Thoracic aorta (tissue), 2 donors: ENCODE results near the gene DCLRE1A. TPM values are rescaled to one million over a fixed set of nuclear protein-coding genes. Genes with fewer than 3 reads are reported as not detected.

ENCODE experiments used
- ATAC-seq: fragments of 150-250 bp; one replicate; pipeline ENCODE4 v1.8.0; 2017; ENCODE audit warnings: low read depth; ENCODE audit not compliant: insufficient number of reproducible peaks, low FRiP score
- DNase-seq: peaks from one replicate; pipeline ENCODE4 v3.0.0-alpha.2; 2020; ENCODE audit warnings: low spot score
- H3K27ac ChIP-seq, 2 donors: fragments of 200-600 bp; sonication (generic); 1 replicate in 1 of 2; 2 replicates in 1 of 2; pipeline ENCODE4 v1.5.1; 2016; ENCODE audit warnings: mild to moderate bottlenecking in 2 of 2, moderate library complexity in 2 of 2
- H3K27me3 ChIP-seq: fragments of 200-600 bp; sonication (generic); replicated peaks from 2 replicates; pipeline ENCODE4 v1.6.0; 2016; ENCODE audit warnings: mild to moderate bottlenecking; ENCODE audit not compliant: insufficient read depth
- H3K36me3 ChIP-seq: fragments of 200-600 bp; sonication (generic); one replicate; pipeline ENCODE4 v1.5.1; 2016
- H3K4me1 ChIP-seq, 2 donors: fragments of 200-600 bp; sonication (generic); 1 replicate in 1 of 2; 2 replicates in 1 of 2; pipeline versions ENCODE4 v1.5.1 to v1.6.0; 2016; ENCODE audit warnings: low read depth in 2 of 2, mild to moderate bottlenecking in 1 of 2; ENCODE audit not compliant: control insufficient read depth in 1 of 2
- H3K4me3 ChIP-seq: fragments of 200-600 bp; sonication (generic); 2 replicates; pipeline ENCODE4 v1.5.1; 2016; ENCODE audit warnings: mild to moderate bottlenecking
- H3K9me3 ChIP-seq: fragments of 200-600 bp; sonication (generic); 2 replicates; pipeline ENCODE4 v1.5.1; 2016
- CTCF ChIP-seq: fragments of 200-600 bp; sonication (generic); IDR thresholded peaks from one replicate; pipeline ENCODE4 v1.5.1; 2019; ENCODE audit warnings: antibody characterized with exemption
- total RNA-seq, 2 donors: library from RNA; depleted of rRNA; stranded (reverse); fragments of >200 nt; gene quantifications; one replicate each; pipeline versions ENCODE4 v1.1.0 to v1.2.3, GENCODE V29; 2016

Gene DCLRE1A
- total RNA-seq, 2 donors from 2014 or later: 3.2 to 4.2 TPM

GRCh38 chr10:113882240-113882639, 28.4 kb upstream of the DCLRE1A start:
- peaks cover 0 to 4% of the 10 kb centered on the region in 2 donors for H3K4me1 ChIP-seq
- H3K4me3 ChIP-seq: no peak overlapping the region
- ATAC-seq (no peak), DNase-seq (no peak)
- TF ChIP-seq CTCF: no peak
- no peaks in the 10 kb centered on the region for H3K27me3 ChIP-seq
- H3K9me3 ChIP-seq: no peaks in the 10 kb centered on the region
- H3K36me3 ChIP-seq: peaks cover 8% of the 10 kb centered on the region
- H3K27ac ChIP-seq: no peak overlapping the region

GRCh38 chr10:113880236-113880635, 26.4 kb upstream of the DCLRE1A start:
- no peaks in the 10 kb centered on the region for H3K27me3 ChIP-seq
- no peaks in the 10 kb centered on the region for H3K36me3 ChIP-seq
- no peaks in the 10 kb centered on the region for H3K9me3 ChIP-seq
- no peak overlapping the region for H3K4me3 ChIP-seq
- no peak overlapping the region for H3K27ac ChIP-seq
- DNase-seq: no peak
- no peak for ATAC-seq
- H3K4me1 ChIP-seq: peaks cover 0 to 4% of the 10 kb centered on the region in 2 donors
- TF ChIP-seq CTCF: no peak

GRCh38 chr10:113879691-113880090, 25.8 kb upstream of the DCLRE1A start:
- Histone ChIP-seq H3K36me3 (no peaks in the 10 kb centered on the region), H3K27me3 (no peaks in the 10 kb centered on the region), H3K4me1 (peaks cover 0 to 4% of the 10 kb centered on the region in 2 donors), H3K4me3 (no peak overlapping the region), H3K9me3 (no peaks in the 10 kb centered on the region), H3K27ac (no peak overlapping the region)
- ATAC-seq (no peak), DNase-seq (no peak)
- TF ChIP-seq CTCF: no peak

GRCh38 chr10:113876461-113876860, 22.6 kb upstream of the DCLRE1A start:
- Histone ChIP-seq H3K27me3 (no peaks in the 10 kb centered on the region), H3K4me3 (no peak overlapping the region), H3K27ac (no peak overlapping the region), H3K36me3 (no peaks in the 10 kb centered on the region), H3K4me1 (peaks cover 0 to 4% of the 10 kb centered on the region in 2 donors), H3K9me3 (no peaks in the 10 kb centered on the region)
- TF ChIP-seq CTCF: no peak
- ATAC-seq (no peak), DNase-seq (no peak)

- ATAC-seq (no peak), DNase-seq (no peak)
- H3K36me3 ChIP-seq: no peaks in the 10 kb centered on the region
- no peak overlapping the region for H3K4me3 ChIP-seq
- no peaks in the 10 kb centered on the region for H3K27me3 ChIP-seq
- TF ChIP-seq CTCF: no peak
- no peak overlapping the region for H3K27ac ChIP-seq
- H3K9me3 ChIP-seq: no peaks in the 10 kb centered on the region
- H3K4me1 ChIP-seq: peaks cover 0 to 4% of the 10 kb centered on the region in 2 donors
Measured at GRCh38 chr10:113875212-113875611, 21.3 kb upstream of the DCLRE1A start.
